GM19043 (cell line): ENCODE measurements around the gene CDK2AP2.
"Not testable (repeated sequence)": the region's sequence is repeated elsewhere in the genome, so short reads cannot be mapped to it uniquely, and the experiment has no call there.

Source experiments
- ATAC-seq: cut with Tn5 transposase; IDR thresholded peaks from one replicate; pipeline ENCODE4 v1.9.1; 2021; ENCODE audit warnings: low read depth; ENCODE audit not compliant: unreplicated experiment

The CDK2AP2 gene

GRCh38 chr11:67468456-67468758, 39.6 kb downstream of the CDK2AP2 start:
- no peak for ATAC-seq

GRCh38 chr11:67468056-67468455, 39.9 kb downstream of the CDK2AP2 start:
- ATAC-seq = no peak

- ATAC-seq = no peak
Measured at GRCh38 chr11:67466962-67467771, 40.8 kb downstream of the CDK2AP2 start.

DNA sequence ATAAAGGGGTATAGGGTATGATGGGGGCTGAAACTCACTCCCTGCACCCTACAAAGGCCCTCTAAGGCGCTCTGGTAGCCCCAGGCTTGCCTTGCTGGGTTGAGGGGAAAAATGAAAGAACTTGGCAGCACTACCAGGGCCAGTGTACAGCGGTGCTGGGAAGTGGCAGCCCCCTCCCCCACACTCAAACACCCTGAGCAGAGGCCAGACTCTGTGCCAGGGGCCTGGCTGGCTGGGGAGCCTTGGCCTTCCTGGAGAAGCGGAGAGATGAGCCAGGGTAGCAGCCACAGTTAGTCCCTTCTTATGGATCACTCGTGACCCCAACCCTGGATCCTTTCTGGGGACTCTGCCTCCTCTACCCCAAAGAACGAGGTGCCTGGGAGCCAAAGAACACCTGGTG, 41.6 kb downstream of the CDK2AP2 start:
- no peak for ATAC-seq

DNA sequence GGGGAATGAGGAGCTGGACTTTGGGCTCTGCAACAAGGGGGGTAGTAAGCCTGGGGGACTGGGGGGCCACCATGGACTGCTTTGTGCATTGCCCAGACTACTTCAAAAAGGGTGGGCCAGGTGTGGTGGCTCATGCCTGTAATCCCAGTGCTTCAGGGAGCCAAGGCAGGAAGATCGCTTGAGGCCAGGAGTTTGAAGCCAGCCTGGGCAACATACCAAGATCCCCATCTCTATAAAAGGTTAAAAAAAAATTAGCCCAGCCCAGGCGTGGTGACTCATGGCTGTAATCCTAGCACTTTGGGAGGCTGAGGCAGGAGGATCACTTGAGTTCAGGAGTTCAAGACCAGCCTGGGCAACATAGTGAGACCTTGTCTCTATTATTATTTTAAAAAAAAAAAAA, 42.4 kb downstream of the CDK2AP2 start:
- not testable (repeated sequence) for ATAC-seq

GRCh38 chr11:67465189-67465510, 42.8 kb downstream of the CDK2AP2 start:
- no peak for ATAC-seq

DNA sequence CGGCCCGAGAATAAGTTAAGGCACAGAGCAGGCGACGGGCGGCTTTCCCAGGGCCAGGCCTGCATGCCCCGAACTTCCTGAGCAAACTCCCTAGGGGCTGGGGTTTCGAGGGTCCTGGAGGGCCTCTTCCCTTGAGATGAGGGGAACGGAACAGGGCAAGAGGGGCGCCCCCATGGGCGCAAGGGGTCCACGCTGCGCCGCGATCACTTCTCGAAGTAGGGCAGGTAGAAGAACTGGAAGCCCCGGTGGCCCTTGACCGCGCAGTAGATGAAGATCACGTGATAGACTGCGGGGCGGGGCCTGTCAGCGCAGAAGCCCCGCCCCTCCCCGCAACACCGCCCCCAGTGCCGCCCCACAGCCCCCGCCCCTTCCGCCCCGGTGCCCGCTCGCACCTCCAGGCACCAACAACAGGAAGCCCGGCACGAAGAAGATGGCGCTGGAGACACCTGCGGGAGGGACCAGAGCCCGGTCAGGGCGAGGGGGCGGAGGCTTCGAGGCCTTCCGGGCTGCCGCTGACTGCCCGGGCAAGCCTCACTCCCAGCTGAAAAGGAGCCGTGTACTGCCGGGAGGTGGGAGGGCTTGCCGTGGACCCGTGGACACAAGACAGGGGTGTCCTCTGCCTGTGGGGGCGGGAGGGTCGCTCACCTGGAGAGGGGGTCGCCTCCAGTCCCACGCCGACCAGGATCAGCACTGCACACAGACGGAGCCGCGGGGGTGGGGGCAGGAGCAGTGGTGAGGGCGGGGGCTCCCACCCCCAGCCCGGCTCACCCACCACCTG, 43.4 kb downstream of the CDK2AP2 start:
- ATAC-seq = no peak

GRCh38 chr11:67463680-67464410, 44.1 kb downstream of the CDK2AP2 start:
- no peak for ATAC-seq

DNA sequence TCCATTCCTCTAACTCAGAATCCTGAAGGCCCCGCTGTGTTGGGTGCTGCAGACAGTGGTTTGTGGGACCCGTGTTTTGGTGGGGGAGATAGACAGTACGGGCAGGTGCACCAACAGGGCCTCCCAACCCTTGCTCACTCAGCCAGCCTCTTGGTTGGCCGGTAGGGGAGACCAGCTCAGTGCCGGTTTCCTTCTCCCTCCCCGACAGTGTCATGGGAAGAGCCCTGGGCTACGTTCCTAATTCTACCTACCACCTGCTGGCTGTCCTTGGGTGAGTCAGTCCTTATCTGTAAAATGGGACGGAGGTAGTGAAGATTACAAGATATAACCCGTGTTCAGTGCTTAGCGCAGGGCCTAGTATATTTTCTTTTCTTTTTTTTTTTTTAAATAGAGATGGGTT, 44.8 kb downstream of the CDK2AP2 start:
- ATAC-seq = no peak

GRCh38 chr11:67458266-67458665, 49.7 kb downstream of the CDK2AP2 start:
- ATAC-seq = no peak

GRCh38 chr11:67457453-67457852, 50.5 kb downstream of the CDK2AP2 start:
- ATAC-seq = no peak
